SK-N-MC (cell line): ENCODE results near the gene FANCC.

Experiments
- DNase-seq: peaks from one replicate; pipeline ENCODE4 v3.0.0-alpha.2; 2011; ENCODE audit warnings: low read depth, low spot score
- H3K27ac ChIP-seq: fragments of 200-600 bp; sonication (generic); 2 replicates; pipeline ENCODE4 v1.5.1; 2016; ENCODE audit warnings: mixed run types
- H3K36me3 ChIP-seq: fragments of 200-600 bp; sonication (generic); 2 replicates; pipeline ENCODE4 v1.6.1; 2017; ENCODE audit warnings: antibody characterized with exemption, low read length, mixed read lengths; ENCODE audit not compliant: insufficient read depth
- H3K4me3 ChIP-seq: fragments of 200-600 bp; sonication (generic); 2 replicates; pipeline ENCODE4 v1.5.1; 2016
- H3K9ac ChIP-seq: fragments of 200-600 bp; sonication (generic); 2 replicates; pipeline ENCODE4 v1.8.0; 2017; ENCODE audit warnings: mixed run types, mixed read lengths; ENCODE audit not compliant: insufficient read length
- H3K9me3 ChIP-seq: fragments of 200-600 bp; sonication (generic); 2 replicates; pipeline ENCODE4 v1.6.1; 2017; ENCODE audit warnings: low read depth, mild to moderate bottlenecking, antibody characterized with exemption, low read length, moderate library complexity, mixed read lengths
- EZH2 ChIP-seq: fragments of 200-600 bp; sonication (generic); IDR thresholded peaks from one replicate; pipeline ENCODE4 v1.6.1; 2017; ENCODE audit warnings: antibody characterized with exemption
- FOXP2 ChIP-seq: optimal IDR thresholded peaks from 2 replicates; pipeline ENCODE3; 2011; ENCODE audit warnings: mild to moderate bottlenecking, moderate library complexity; ENCODE audit not compliant: insufficient read depth; ENCODE audit errors: extremely low read length, control extremely low read depth
- POLR2AphosphoS5 ChIP-seq: IDR thresholded peaks from 2 replicates; pipeline ENCODE4 v1.6.1; 2012; ENCODE audit warnings: mild to moderate bottlenecking, low read depth, low read length, borderline replicate concordance

FANCC gene

GRCh38 chr9:95087659-95088242 lies 229.8 kb downstream of the FANCC start:
- Histone ChIP-seq H3K4me3 (no peak overlapping the region), H3K27ac (no peak overlapping the region), H3K9ac (no peak overlapping the region), H3K36me3 (no peaks in the 10 kb centered on the region; the same call in 1 of the 2 replicates), H3K9me3 (no peaks in the 10 kb centered on the region)
- no peak for DNase-seq
- TF ChIP-seq EZH2 (no peak), FOXP2 (no peak), POLR2AphosphoS5 (no peak)

DNA sequence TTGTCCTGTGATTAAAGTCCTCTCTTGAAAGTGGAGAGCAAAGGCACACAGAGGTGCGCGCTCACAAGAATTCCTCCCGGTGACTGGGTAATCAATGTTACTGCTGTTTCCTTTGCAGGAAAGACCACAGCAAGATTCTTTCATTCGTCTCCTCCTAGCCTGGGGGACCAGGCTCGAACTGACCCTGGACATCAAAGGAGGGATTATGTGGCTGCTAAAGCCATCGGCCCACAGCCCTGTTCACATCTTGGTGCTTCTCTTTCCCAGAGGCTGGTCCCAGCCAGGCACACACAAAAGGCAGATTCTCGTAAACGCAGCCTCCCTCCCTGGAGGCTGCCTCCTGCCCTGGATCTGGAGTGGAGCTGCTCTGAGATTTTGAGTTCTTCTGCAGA lies 230.9 kb downstream of the FANCC start:
- Histone ChIP-seq H3K36me3 (no peaks in the 10 kb centered on the region; the same call in 1 of the 2 replicates), H3K9me3 (no peaks in the 10 kb centered on the region), H3K27ac (no peak overlapping the region), H3K9ac (no peak overlapping the region), H3K4me3 (no peak overlapping the region)
- DNase-seq = no peak
- TF ChIP-seq EZH2 (no peak), FOXP2 (no peak), POLR2AphosphoS5 (no peak)

- no peak for DNase-seq
- no peak overlapping the region for H3K27ac ChIP-seq
- H3K9me3 ChIP-seq = no peaks in the 10 kb centered on the region
- H3K9ac ChIP-seq = no peak overlapping the region
- H3K4me3 ChIP-seq = no peak overlapping the region
- H3K36me3 ChIP-seq = no peaks in the 10 kb centered on the region; the same call in 1 of the 2 replicates
- TF ChIP-seq FOXP2 (no peak), POLR2AphosphoS5 (no peak), EZH2 (no peak)
These were observed 231.5 kb downstream of the FANCC start for GRCh38 chr9:95085861-95086563.

GRCh38 chr9:95085036-95085770 lies 232.3 kb downstream of the FANCC start:
- Histone ChIP-seq H3K4me3 (no peak overlapping the region), H3K9me3 (no peaks in the 10 kb centered on the region), H3K27ac (no peak overlapping the region), H3K9ac (no peak overlapping the region), H3K36me3 (no peaks in the 10 kb centered on the region; the same call in 1 of the 2 replicates)
- no peak for DNase-seq
- no peak for TF ChIP-seq POLR2AphosphoS5
- TF ChIP-seq EZH2 = no peak
- no peak for TF ChIP-seq FOXP2

DNA sequence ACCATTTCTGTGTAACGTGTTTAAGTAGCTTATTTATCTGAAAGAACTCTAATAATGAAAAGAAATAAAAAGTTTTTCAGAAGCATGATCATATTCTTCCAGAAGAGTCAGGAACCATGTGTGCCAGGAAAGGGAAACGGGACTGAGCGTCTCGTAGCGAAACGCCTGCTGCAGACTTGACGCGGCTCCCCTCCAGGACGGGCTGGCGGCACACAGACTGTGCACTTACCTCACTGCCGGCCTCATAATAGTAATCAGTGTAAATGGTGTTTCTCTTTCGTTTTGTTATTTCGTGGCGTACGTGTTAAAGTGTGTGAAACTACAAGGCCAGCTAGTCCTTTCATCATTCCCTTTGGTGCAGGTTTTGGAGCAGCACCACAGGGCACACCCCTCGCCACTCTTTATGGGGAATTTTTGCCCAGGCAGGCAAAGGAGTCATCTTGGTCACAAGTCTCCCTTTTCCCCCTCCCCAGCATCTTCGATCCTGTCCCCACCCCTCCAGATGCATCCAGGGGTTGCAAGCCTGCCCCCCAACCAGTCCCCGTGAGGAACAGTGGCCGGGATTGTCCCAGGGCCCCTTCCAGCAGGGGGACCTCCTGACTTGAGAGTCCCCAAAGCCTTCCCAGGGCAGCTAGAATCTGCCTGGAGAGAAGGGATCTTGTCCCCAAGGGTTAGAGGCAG lies 233.1 kb downstream of the FANCC start:
- H3K27ac ChIP-seq = no peak overlapping the region; the same call in 1 of the 2 replicates
- no peak for TF ChIP-seq POLR2AphosphoS5
- TF ChIP-seq EZH2 = no peak
- TF ChIP-seq FOXP2 = no peak
- H3K4me3 ChIP-seq = no peak overlapping the region
- no peaks in the 10 kb centered on the region; the same call in 1 of the 2 replicates for H3K36me3 ChIP-seq
- H3K9me3 ChIP-seq = no peaks in the 10 kb centered on the region
- no peak overlapping the region for H3K9ac ChIP-seq
- DNase-seq = no peak

- Histone ChIP-seq H3K36me3 (no peaks in the 10 kb centered on the region; the same call in 1 of the 2 replicates), H3K27ac (no peak overlapping the region)
These were observed 234.3 kb downstream of the FANCC start for GRCh38 chr9:95083086-95083768.

GRCh38 chr9:95082401-95083084 lies 235.0 kb downstream of the FANCC start:
- no peak for DNase-seq
- H3K27ac ChIP-seq = no peak overlapping the region
- no peaks in the 10 kb centered on the region for H3K9me3 ChIP-seq
- TF ChIP-seq POLR2AphosphoS5 (no peak), EZH2 (no peak), FOXP2 (no peak)
- no peaks in the 10 kb centered on the region; the same call in 1 of the 2 replicates for H3K36me3 ChIP-seq
- H3K9ac ChIP-seq = no peak overlapping the region
- no peak overlapping the region for H3K4me3 ChIP-seq

More at GRCh38 chr9:95083086-95083768, 234.3 kb downstream of the FANCC start:
- H3K4me3 ChIP-seq = no peak overlapping the region
- TF ChIP-seq FOXP2 = no peak
- no peak for TF ChIP-seq POLR2AphosphoS5
- no peak for TF ChIP-seq EZH2
- no peaks in the 10 kb centered on the region for H3K9me3 ChIP-seq
- no peak for DNase-seq
- H3K9ac ChIP-seq = no peak overlapping the region
